ENCODE measurements around the gene CRB2. TPM values are rescaled to one million over a fixed set of nuclear protein-coding genes. Genes with fewer than 3 reads are reported as not detected.

The CRB2 gene
- total RNA-seq, 1 donor from 2014 or later = 0.35 TPM

GRCh38 chr9:123382653-123383511, 26.9 kb downstream of the CRB2 start:
- DNase-seq (ENCODE audit: low read depth) = no peak
- no peak for TF ChIP-seq CTCF (conservative IDR thresholded peaks at IDR 0.05; ENCODE audit: low read depth, low read length)
- no peak overlapping the region for H3K4me3 ChIP-seq (ENCODE audit: low read depth, low read length)

- no peak for TF ChIP-seq CTCF (conservative IDR thresholded peaks at IDR 0.05; ENCODE audit: low read depth, low read length)
- H3K4me3 ChIP-seq (ENCODE audit: low read depth, low read length) = no peak overlapping the region
- no peak for DNase-seq (ENCODE audit: low read depth)
These were observed 27.6 kb downstream of the CRB2 start for GRCh38 chr9:123383512-123384170.

DNA sequence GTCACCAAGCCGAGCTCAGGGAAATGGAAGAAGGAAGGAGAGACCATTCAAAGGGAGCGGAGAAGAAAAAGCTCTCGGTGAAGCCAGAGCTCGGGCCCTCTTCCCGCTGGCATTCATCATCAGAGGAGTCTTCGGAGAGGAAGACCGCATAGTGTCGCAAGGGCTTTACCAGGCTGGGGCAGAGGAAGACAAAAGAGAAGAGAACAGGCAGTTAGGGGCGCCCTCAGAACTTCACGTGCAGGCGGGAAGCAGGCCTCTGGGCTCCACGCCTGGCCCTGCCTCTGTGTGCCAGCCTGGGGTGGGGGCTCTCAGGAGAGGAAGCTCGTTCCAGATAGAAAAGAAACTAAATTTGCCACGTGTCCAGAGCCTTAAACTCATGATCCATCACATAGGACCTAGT, 31.7 kb downstream of the CRB2 start:
- no peak for DNase-seq (ENCODE audit: low read depth)
- H3K4me3 ChIP-seq (ENCODE audit: low read depth, low read length) = no peak overlapping the region
- no peak for TF ChIP-seq CTCF (conservative IDR thresholded peaks at IDR 0.05; ENCODE audit: low read depth, low read length)

- H3K4me3 ChIP-seq (ENCODE audit: low read depth, low read length) = no peak overlapping the region
- DNase-seq (ENCODE audit: low read depth) = no peak
- no peak for TF ChIP-seq CTCF (conservative IDR thresholded peaks at IDR 0.05; ENCODE audit: low read depth, low read length)
These were observed 33.1 kb downstream of the CRB2 start for GRCh38 chr9:123389070-123389469.

DNA sequence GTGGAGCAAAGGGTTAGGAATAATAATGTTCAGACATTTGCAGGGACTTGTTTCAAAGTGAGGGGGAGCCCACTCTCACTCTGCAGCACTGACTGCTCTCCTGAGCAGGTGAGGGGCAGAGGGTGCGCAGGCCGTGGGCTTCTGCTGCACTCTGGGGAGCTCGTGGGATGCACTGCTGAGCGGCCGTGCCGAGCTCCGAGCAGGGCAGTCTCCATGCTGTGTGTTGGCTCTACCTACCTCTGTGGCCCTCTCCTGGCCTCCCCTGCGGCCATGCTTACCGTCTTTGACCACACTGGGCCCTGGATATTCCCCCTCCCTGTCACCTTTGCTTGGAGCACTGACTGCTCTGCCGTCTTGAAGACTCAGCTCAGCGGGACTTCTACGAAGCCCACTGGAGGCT, 33.7 kb downstream of the CRB2 start:
- no peak overlapping the region for H3K4me3 ChIP-seq (ENCODE audit: low read depth, low read length)
- no peak for DNase-seq (ENCODE audit: low read depth)
- no peak for TF ChIP-seq CTCF (conservative IDR thresholded peaks at IDR 0.05; ENCODE audit: low read depth, low read length)

GRCh38 chr9:123390337-123391135, 34.5 kb downstream of the CRB2 start:
- TF ChIP-seq CTCF (conservative IDR thresholded peaks at IDR 0.05; ENCODE audit: low read depth, low read length) = no peak
- H3K4me3 ChIP-seq (ENCODE audit: low read depth, low read length) = no peak overlapping the region
- DNase-seq (ENCODE audit: low read depth) = no peak
